Natural killer cell (primary cell): Measurements from ENCODE around the gene NFASC. TPM values are rescaled to one million over a fixed set of nuclear protein-coding genes. Genes with fewer than 3 reads are reported as not detected.

Experiments
- ATAC-seq, 3 donors: fragments of 150-1000 bp in 2 of 3; fragments of 200-7000 bp in 1 of 3; cut with Tn5 transposase; 1 replicate in 1 of 3; 2 replicates in 2 of 3; pipeline ENCODE4 v1.10.0; 2021; ENCODE audit warnings: mild to moderate bottlenecking in 2 of 3, moderate library complexity in 2 of 3
- DNase-seq, 2 donors: peaks; one replicate each; pipeline versions ENCODE4 v3.0.0 to v3.0.0-alpha.2; 2013 to 2021; ENCODE audit warnings: mixed read lengths in 1 of 2
- H3K27ac ChIP-seq: one replicate; pipeline ENCODE4 v1.5.1; 2013; ENCODE audit warnings: mild to moderate bottlenecking, low read length
- H3K27me3 ChIP-seq: one replicate; pipeline ENCODE4 v1.6.1; 2013; ENCODE audit warnings: low read length; ENCODE audit not compliant: control insufficient read depth, insufficient read depth
- H3K36me3 ChIP-seq: one replicate; pipeline ENCODE4 v1.6.1; 2013; ENCODE audit warnings: low read length; ENCODE audit not compliant: control insufficient read depth, insufficient read depth
- H3K4me1 ChIP-seq: one replicate; pipeline ENCODE4 v1.6.1; 2013; ENCODE audit warnings: low read length; ENCODE audit not compliant: control insufficient read depth, insufficient read depth
- H3K4me3 ChIP-seq: one replicate; pipeline ENCODE4 v1.5.1; 2013; ENCODE audit warnings: low read length
- H3K9me3 ChIP-seq: one replicate; pipeline ENCODE4 v1.6.1; 2013; ENCODE audit warnings: low read length; ENCODE audit not compliant: control insufficient read depth, insufficient read depth
- H3K27ac Mint-ChIP-seq, 2 donors: one replicate each; pipeline ENCODE4 v1.8.0; 2022; ENCODE audit warnings: mild to moderate bottlenecking in 2 of 2, mixed read lengths in 2 of 2, moderate library complexity in 1 of 2
- H3K27me3 Mint-ChIP-seq, 2 donors: one replicate each; pipeline ENCODE4 v1.8.0; 2022; ENCODE audit warnings: low read depth in 2 of 2, mixed read lengths in 2 of 2
- H3K36me3 Mint-ChIP-seq: one replicate; pipeline ENCODE4 v1.8.0; 2022; ENCODE audit warnings: mixed read lengths
- H3K4me1 Mint-ChIP-seq, 2 donors: one replicate each; pipeline ENCODE4 v1.8.0; 2022; ENCODE audit warnings: mixed read lengths in 2 of 2
- H3K4me3 Mint-ChIP-seq: one replicate; pipeline ENCODE4 v1.8.0; 2022; ENCODE audit warnings: mild to moderate bottlenecking, moderate library complexity, mixed read lengths
- H3K9me3 Mint-ChIP-seq, 2 donors: one replicate each; pipeline ENCODE4 v1.8.0; 2022; ENCODE audit warnings: mixed read lengths in 2 of 2
- WGBS: methylation state at CpG from one replicate; pipeline ENCODE4 v1.1.7; 2013; ENCODE audit warnings: missing lambda C conversion rate; ENCODE audit not compliant: insufficient coverage; 5-methylcytosine and 5-hydroxymethylcytosine counted together
- intact Hi-C: fragments of 100-400 bp; cut with micrococcal nuclease; formaldehyde crosslinking; loops from one replicate; pipeline ENCODE4 v1.14.2; 2022
- total RNA-seq, 4 donors: library from RNA; stranded (reverse); fragments of 120-200 nt in 1 of 4; gene quantifications; one replicate each; pipeline versions ENCODE4 v1.2.3 to v1.2.4, GENCODE V29; 2013 to 2022
- TF ChIP-seq, protein P1 (sequence below): fragments of 200-600 bp; IDR thresholded peaks from one replicate; pipeline ENCODE4 v1.8.0; 2022; ENCODE audit warnings: antibody characterized with exemption

Gene NFASC
- total RNA-seq, 3 donors from 2014 or later (not counting 1 experiment from before 2014, with no cell fraction given), result 0.09 to 0.27 TPM; not detected in 1

DNA sequence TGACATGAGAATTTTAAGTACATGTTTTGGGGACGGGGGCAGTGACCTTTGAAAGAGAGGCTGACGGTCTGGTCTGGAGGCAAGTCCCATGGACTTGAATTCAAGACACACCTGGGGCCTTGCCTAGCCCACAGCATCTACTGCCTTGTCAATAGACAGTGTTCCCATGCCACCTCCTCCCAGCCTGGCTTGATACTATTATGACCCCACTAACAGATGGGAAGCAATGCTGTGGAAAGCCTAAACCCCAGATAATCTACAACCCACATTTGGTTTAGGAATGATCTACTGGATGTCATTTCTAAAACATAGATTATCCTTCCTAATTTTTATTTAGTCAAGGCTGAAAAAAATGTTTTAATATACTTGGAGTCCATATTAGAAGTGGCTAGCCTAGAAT lies 17.8 kb upstream of the NFASC start:
- Histone ChIP-seq H3K4me1 (no peaks in the 10 kb centered on the region), H3K27me3 (peaks cover 3% of the 10 kb centered on the region), H3K27ac (no peak overlapping the region), H3K9me3 (no peaks in the 10 kb centered on the region), H3K4me3 (no peak overlapping the region), H3K36me3 (no peaks in the 10 kb centered on the region)
- Mint-ChIP-seq H3K4me1 (no peaks in the 10 kb centered on the region), H3K36me3 (no peaks in the 10 kb centered on the region), H3K9me3 (no peaks in the 10 kb centered on the region), H3K27me3 (peaks cover 19 to 20% of the 10 kb centered on the region in 2 donors), H3K27ac (no peak overlapping the region), H3K4me3 (no peak overlapping the region)
- ATAC-seq (no peak), DNase-seq (no peak)
- TF ChIP-seq, protein P1, sequence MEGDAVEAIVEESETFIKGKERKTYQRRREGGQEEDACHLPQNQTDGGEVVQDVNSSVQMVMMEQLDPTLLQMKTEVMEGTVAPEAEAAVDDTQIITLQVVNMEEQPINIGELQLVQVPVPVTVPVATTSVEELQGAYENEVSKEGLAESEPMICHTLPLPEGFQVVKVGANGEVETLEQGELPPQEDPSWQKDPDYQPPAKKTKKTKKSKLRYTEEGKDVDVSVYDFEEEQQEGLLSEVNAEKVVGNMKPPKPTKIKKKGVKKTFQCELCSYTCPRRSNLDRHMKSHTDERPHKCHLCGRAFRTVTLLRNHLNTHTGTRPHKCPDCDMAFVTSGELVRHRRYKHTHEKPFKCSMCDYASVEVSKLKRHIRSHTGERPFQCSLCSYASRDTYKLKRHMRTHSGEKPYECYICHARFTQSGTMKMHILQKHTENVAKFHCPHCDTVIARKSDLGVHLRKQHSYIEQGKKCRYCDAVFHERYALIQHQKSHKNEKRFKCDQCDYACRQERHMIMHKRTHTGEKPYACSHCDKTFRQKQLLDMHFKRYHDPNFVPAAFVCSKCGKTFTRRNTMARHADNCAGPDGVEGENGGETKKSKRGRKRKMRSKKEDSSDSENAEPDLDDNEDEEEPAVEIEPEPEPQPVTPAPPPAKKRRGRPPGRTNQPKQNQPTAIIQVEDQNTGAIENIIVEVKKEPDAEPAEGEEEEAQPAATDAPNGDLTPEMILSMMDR, result no peak
- 83% methylated on average over 2 of the region's 2 CpGs for WGBS
- intact Hi-C loops, result no loop called here

DNA sequence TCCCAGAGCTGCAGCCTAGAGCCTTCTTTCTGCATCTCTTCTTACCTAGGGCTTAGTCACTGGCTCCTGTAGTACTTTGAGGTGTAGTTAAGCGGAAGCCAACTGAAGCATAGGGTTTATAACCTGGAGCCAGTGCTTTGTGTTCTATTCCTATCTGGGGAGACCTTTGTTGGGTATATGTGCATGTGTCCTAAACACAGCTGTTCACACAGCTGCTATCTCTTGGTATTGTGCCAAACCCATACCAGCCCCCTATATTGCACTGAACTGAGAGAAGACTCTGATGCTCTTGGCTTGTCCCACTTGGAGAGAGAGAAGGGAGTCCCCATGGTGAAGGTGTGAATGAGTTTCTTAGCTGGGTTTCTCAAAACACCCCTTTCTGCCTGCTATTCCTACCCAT lies 17.2 kb upstream of the NFASC start:
- Mint-ChIP-seq H3K4me1 (no peaks in the 10 kb centered on the region), H3K27ac (no peak overlapping the region), H3K36me3 (no peaks in the 10 kb centered on the region), H3K4me3 (no peak overlapping the region), H3K27me3 (peaks cover 18 to 19% of the 10 kb centered on the region in 2 donors), H3K9me3 (no peaks in the 10 kb centered on the region)
- Histone ChIP-seq H3K9me3 (no peaks in the 10 kb centered on the region), H3K27me3 (peaks cover 3% of the 10 kb centered on the region), H3K27ac (no peak overlapping the region), H3K4me1 (no peaks in the 10 kb centered on the region), H3K36me3 (no peaks in the 10 kb centered on the region), H3K4me3 (no peak overlapping the region)
- WGBS, result 100% methylated on average over 1 of the region's 1 CpG
- intact Hi-C loops, result no loop called here
- no peak for ATAC-seq
- TF ChIP-seq, protein P1, result no peak
- DNase-seq, result no peak

DNA sequence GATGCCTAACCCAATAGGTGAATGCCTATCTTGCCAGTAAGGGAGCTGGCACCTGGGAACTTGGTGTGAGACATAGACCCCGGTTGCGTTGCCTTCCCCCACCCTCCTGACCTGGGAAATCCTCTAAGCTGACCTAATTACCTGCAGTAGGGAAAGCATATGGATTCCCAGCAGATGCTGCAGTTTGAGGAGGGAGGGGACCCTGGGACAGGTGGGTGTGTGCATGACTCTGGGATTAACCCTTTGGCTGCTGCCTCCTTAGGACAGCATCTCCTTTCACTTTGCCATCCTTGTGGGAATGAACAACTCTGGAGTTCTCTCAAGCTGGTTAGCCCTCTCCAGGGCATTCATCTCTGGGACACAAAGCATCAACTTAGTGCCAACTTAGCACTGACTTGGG lies 16.4 kb upstream of the NFASC start:
- H3K36me3 Mint-ChIP-seq, result no peaks in the 10 kb centered on the region
- no peak for DNase-seq
- no peak for ATAC-seq
- Histone ChIP-seq H3K27me3 (peaks cover 3% of the 10 kb centered on the region), H3K27ac (no peak overlapping the region), H3K4me1 (no peaks in the 10 kb centered on the region), H3K36me3 (no peaks in the 10 kb centered on the region), H3K4me3 (no peak overlapping the region), H3K9me3 (no peaks in the 10 kb centered on the region)
- intact Hi-C loops, result no loop called here
- H3K4me3 Mint-ChIP-seq, result no peak overlapping the region
- H3K27ac Mint-ChIP-seq, result no peak overlapping the region
- TF ChIP-seq, protein P1, result no peak
- peaks cover 19 to 22% of the 10 kb centered on the region in 2 donors for H3K27me3 Mint-ChIP-seq
- WGBS, result 56% methylated on average over 2 of the region's 2 CpGs
- H3K9me3 Mint-ChIP-seq, result no peaks in the 10 kb centered on the region
- no peaks in the 10 kb centered on the region for H3K4me1 Mint-ChIP-seq

DNA sequence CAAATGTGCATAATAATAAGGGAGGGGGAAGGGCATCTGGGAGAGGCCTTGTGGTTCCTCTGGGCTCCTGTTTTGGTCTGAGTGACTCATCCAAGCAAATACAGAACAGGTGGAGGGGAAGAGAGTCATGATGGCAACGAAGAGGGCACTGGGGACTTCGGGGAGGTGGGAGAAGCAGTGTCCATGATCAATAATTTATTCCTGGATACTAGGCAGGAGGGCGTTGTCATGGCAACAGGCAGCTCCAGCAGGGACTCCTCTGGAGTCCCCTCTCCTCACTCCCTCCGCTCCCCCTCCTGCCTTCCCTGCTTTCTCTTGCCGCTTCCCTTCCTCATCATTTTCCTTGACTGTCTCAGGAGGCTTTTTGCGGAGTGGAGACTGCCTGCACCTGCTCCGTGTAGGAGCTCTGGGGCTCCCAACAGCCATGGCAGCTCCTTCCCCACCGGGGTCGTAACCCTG lies 12.3 kb upstream of the NFASC start:
- H3K36me3 Mint-ChIP-seq, result no peaks in the 10 kb centered on the region
- H3K36me3 ChIP-seq, result no peaks in the 10 kb centered on the region
- TF ChIP-seq, protein P1, result no peak
- no peaks in the 10 kb centered on the region for H3K4me1 Mint-ChIP-seq
- no peak for ATAC-seq
- H3K4me3 ChIP-seq, result no peak overlapping the region
- H3K27me3 Mint-ChIP-seq, result peaks cover 24 to 40% of the 10 kb centered on the region in 2 donors
- peaks cover 3% of the 10 kb centered on the region for H3K27me3 ChIP-seq
- H3K9me3 ChIP-seq, result no peaks in the 10 kb centered on the region
- intact Hi-C loops, result no loop called here
- no peak overlapping the region for H3K4me3 Mint-ChIP-seq
- no peak for DNase-seq
- no peak overlapping the region for H3K27ac ChIP-seq
- H3K27ac Mint-ChIP-seq, result no peak overlapping the region
- H3K9me3 Mint-ChIP-seq, result no peaks in the 10 kb centered on the region
- WGBS, result 69% methylated on average over 9 of the region's 9 CpGs
- no peaks in the 10 kb centered on the region for H3K4me1 ChIP-seq
